HG02884 (cell line): Measurements from ENCODE around the gene AFDN.
"Not testable (repeated sequence)": the region's sequence is repeated elsewhere in the genome, so short reads cannot be mapped to it uniquely, and the experiment has no call there.

Experiments
- ATAC-seq: cut with Tn5 transposase; IDR thresholded peaks from one replicate; pipeline ENCODE4 v1.9.1; 2021; ENCODE audit warnings: mild to moderate bottlenecking, moderate library complexity; ENCODE audit not compliant: unreplicated experiment

The AFDN gene

GRCh38 chr6:167996424-167997199, 169.9 kb downstream of the AFDN start:
- ATAC-seq = no peak

DNA sequence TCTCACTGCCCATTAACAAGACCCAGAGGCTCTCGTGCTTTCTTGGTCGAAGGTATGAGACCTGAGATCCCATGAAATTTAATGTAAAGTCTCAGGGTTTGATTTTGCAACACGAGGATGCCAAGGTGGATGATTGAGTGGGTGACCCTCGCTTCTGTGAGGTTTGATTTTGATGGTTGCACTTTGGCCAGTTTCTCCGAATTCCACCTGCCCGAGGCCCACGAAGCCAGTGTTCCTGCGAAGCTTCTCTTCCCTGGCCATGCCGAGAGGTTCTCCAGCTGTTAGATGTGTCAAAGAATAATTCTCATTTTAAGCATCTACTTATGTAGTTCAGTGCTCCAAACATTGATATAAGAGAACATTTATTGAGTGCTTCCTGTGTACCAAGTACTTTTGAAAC, 170.9 kb downstream of the AFDN start, which contains the start of gene KIF25:
Gene KIF25, plus strand, starts transcription at position 30 of the 400 bp plus-strand sequence. CDS start 31,915 bp downstream, outside the sequence.
- no peak for ATAC-seq

DNA sequence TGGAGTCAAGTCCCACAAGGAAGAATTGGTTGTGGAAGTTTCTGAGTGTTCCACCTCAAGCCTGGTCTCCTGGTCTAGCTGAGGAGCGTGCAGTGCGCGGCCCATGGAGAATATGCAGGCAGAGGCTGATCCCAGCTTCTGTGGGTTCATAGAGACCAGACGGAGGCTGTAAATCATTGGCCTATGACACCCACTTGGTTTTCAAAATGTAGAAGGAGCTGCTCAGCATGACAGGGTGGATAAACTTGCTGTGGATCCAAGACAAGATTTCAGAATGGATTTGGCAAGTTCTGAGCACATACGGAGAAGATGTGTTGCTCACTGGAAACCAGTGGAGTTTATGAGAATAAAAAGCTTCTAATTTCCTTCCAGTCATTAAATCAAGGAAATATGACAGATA, 171.5 kb downstream of the AFDN start:
- ATAC-seq = no peak

DNA sequence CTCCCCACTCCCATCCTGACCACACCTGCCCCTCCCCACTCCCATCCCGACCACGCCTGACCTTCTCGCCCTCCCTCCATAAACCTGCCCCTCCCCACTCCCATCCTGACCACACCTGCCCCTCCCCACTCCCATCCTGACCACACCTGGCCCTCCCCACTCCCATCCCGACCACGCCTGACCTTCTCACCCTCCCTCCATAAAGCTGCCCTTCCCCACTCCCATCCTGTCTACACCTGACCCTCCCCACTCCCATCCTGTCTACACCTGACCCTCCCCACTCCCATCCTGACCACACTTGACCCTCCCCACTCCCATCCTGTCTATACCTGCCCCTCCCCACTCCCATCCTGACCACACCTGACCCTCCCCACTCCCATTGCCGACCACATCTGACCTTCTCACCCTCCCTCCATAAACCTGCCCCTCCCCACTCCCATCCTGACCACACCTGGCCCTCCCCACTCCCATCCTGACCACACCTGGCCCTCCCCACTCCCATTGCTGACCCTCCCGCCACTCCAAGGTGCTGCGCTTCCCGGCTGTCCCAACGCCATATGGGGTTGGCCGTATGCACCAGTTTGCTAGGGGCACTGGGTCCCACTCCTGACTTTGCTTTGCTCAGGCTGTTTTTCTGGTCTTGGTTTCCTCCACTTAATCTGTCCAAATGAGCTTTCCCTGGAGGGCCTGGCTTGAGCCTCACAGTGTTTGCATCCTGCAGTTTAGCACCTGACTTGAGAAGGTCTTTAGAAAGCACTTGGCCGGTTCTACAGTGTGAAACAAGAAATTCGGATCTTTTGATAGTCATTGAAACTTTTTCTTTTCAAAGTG, 173.7 kb downstream of the AFDN start:
- no peak for ATAC-seq

DNA sequence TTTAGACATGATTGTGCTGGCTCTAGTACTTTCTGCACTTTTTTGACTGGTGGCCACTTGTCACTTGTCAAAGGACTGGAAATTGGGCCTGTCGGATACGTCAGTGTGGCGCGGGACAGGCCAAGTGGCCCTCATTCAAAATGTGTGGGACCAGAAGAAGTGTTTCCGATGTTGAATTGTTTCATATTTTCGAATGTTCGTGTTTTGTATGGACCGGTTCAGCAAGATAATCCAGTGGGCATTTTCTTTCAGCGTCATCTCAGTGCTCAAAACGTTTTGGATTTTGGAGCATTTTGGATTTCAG, 174.3 kb downstream of the AFDN start:
- ATAC-seq = no peak

DNA sequence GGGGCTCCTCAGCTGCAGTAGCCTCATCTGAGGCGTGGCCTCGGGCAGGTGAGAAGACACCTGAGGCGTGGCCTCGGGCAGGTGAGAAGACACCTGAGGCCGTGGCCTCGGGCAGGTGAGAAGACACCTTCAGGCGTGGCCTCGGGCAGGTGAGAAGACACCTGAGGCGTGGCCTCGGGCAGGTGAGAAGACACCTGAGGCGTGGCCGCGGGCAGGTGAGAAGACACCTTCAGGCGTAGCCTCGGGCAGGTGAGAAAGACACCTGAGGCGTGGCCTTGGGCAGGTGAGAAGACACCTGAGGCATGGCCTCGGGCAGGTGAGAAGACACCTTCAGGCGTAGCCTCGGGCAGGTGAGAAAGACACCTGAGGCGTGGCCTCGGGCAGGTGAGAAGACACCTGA, 174.8 kb downstream of the AFDN start:
- ATAC-seq = not testable (repeated sequence)

DNA sequence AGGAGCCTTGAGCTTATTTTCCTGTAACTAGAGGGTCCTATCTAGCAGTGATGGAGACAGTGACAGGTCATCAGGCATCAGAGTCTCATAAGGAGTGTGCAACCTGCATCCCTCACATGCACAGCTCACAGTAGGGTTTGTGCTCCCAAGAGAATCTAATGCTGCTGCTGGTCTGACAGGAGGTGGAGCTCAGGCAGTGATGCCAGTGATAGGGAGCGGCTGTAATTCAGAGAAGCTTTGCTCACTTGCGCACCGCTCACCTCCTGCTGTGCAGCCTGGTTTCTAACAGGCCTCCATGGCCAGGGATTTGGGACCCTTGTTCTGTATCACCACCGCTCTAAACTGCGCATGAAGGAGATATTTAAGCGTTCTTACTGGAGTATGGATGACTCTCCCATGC, 176.1 kb downstream of the AFDN start:
- ATAC-seq = no peak

GRCh38 chr6:168004023-168004422, 177.3 kb downstream of the AFDN start:
- ATAC-seq = no peak

DNA sequence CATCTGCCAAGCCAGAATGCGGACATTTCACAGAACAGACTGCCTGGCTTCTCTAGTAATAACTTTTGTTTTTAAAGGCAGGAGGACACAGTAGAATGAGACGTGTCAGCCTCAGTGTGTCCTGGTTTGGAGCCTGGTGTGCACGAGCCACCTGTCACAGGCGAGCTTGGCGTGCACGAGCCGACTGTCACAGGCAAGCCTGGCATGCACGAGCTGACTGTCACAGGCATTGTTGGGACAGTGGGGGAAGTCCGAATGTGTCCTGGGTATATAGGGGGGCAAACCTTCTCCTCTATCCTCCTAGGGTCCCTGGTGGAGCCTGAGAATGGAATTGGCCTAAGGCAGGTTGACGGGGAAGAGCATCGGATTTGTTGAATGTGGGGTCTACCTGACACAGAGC, 178.2 kb downstream of the AFDN start:
- ATAC-seq = no peak

- no peak for ATAC-seq
Measured at GRCh38 chr6:168005796-168006195, 179.1 kb downstream of the AFDN start.

DNA sequence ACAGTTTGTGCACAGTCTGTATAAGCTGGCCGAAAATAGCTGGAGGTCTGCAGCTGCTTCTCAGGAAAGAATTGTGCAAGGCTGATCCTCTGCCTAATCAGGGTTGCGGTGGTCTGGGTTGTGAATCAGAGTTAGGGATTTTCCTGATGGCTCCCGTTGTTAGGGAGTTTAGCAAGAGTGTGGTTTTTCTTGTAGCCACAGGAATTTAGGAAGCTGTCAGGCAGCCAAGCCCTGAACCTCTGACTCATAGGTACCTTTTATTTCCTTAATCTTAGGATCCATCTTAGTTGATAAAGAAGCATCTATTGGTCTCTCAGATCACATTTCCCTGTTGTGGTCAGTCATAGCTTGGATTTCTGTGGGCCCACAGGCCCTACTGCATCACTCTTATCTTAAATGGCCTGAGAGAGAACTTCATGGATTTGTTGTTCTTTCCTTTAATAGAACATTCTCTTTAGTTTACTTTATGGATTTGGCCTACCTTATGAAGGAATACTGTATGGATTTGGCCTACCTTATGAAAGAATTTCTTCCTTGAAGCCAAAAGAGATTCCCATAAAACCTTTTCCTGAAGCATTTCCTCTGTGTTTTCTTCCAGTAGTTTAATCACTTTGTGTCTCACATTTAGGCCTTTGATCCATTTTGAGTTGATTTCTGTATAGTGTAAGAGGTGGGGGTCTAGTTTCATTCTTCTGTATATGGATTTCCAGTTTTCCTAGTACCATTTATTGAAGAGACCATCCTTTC, 181.1 kb downstream of the AFDN start:
- no peak for ATAC-seq

DNA sequence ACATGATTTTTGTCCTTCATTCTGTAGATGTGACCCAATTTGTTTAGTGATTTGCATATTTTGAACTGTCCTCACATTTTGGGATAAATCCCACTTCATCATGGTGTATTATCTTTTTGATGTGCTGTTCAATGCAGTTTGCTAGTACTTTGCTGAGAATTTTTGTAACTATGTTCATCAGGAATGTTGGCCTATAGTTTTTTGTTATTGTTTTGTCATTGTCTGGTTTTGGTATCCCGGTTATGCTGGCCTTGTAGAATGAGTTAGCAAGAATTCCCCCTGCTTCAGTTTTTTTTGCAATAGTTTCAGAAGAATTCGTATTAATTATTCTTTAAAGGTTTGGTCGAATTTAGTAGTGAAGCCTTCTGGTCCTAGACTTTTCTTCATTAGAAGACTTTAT, 182.6 kb downstream of the AFDN start:
- no peak for ATAC-seq

DNA sequence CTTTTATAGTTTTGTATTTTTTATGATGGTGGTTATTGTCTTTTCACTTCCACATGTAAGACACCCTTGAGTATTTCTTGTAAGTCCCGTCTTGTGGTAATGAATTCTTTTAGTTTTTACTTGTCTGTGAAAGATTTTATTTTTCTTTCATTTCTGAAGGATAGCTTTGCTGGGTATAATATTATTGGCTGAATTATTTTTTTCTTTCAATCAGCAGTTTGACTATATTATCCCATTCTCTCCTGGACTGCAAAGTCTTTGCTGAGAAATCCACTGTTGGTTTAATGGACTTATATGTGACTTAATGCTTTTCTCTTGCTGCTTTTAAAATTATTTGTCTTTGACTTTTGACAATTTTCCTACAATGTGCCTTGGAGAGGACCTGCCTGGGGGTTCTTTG, 184.6 kb downstream of the AFDN start:
- ATAC-seq = no peak

DNA sequence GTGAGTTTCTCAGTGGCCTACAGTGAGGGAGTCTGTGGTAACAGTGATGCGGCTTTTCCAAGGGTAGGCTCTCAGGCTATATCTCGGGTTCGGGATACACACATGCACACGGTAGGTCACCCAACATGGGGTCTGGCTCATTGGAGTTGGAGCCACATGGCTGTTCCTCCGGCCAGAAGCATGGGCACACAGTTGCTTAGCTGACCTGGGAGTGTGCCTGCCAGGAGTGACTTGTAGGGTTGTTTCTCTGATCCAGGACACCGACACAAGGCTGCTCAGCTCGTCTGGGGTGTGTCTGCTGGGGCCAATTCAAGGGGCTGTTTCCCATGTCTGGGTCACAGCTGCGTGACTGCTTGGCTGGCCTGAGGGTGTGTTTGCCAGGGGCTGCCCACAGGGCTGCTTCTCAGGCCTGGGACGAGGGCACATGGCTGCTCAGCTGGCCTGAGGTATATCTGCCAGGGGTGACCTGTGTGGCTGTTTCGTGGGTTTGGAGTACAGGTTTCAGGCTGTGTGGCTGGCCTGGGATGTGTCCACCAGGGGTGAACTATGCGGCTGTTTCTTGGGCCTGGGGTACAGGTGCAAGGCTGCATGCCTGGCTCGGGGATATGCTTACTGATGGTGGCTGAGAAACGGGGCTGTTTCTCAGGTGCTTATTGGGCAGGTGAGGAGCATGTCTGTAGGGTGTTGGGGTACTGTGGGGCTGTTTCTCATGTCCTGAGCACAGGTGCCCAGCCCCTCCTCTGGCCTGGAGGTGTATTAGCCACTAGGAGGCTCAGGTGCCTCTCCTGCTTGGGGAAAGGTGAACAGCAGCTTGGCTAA, 185.9 kb downstream of the AFDN start:
- no peak for ATAC-seq

- ATAC-seq = no peak
Measured at GRCh38 chr6:168013250-168013915, 186.7 kb downstream of the AFDN start.

DNA sequence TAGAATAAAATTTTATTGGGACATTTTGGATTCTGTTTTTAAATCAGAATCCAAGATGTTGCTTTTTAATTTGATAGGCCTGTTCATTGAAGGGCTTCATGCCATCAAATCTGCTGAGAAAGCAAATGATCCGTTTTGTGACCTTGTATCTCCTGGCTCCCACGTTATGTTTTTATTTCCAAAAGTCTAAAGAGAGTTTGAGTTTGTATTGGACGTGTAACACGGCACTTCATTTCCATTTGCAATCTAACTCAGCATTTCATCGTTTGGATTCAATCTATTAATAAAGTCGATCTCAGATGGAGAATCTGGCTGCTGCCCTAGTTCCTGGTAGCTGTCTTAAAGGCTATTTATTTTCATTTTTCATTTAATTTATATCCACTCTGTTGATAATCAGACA, 187.7 kb downstream of the AFDN start:
- no peak for ATAC-seq

GRCh38 chr6:168015009-168015408, 188.3 kb downstream of the AFDN start:
- no peak for ATAC-seq

DNA sequence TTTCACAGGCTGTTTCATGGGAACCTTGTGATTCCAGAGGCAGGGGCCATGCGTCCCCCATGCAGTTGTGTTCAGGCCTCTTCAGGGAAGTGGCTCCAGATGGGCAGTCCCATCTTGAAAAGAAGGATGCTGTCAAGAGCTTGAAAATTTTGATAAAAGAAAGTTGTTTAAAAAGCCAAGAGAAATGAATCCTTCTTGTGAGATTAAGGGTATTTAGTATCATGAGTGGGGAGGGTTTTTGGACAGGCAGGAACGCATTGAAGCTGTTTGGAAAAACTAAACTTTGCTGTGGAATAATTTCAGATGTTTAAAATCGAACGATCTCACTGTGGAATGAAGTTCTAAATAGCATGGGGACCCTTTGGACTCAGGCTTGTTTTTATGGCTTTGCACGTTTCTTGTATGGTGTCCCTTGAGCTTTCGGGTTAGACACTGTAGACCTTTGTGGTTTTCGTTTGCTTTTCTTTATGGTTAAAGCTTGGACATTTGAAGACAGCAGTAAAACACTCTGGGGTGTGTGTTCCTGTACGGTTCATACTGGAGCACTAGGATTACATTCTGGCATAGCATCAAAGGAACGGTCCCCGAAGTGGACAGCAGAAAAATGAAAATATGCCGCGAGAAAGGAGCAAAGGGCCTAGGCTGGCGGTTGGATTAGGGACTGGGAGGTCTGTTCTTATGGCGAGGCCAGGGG, 188.9 kb downstream of the AFDN start:
- no peak for ATAC-seq

DNA sequence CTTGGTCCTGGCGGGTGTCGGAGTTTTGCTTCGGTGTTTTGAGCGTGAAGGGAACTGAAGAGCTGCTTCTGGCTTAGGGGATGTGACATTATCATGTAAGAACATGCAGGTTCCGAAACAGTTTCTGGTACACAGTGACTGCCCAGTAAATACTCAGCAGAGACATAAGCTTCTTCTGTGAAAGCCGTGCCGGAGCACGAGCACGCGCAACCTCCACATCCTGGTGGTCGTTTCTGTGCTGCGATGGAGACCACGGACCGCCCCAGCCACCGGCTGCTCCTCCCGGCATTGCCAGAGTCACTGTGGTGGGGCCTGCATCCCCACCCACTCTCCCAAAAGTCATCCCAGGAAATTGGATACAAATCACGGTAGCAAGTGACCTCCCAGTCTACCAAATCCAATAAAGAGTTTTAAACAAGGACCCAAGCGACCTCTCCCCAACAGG, 189.5 kb downstream of the AFDN start:
- ATAC-seq = no peak
